HG02571 (cell line): Measurements from ENCODE around the gene NYNRIN.

Experiments
- ATAC-seq: cut with Tn5 transposase; IDR thresholded peaks from one replicate; pipeline ENCODE4 v1.9.1; 2021; ENCODE audit warnings: mild to moderate bottlenecking, moderate library complexity; ENCODE audit not compliant: unreplicated experiment

The NYNRIN gene

DNA sequence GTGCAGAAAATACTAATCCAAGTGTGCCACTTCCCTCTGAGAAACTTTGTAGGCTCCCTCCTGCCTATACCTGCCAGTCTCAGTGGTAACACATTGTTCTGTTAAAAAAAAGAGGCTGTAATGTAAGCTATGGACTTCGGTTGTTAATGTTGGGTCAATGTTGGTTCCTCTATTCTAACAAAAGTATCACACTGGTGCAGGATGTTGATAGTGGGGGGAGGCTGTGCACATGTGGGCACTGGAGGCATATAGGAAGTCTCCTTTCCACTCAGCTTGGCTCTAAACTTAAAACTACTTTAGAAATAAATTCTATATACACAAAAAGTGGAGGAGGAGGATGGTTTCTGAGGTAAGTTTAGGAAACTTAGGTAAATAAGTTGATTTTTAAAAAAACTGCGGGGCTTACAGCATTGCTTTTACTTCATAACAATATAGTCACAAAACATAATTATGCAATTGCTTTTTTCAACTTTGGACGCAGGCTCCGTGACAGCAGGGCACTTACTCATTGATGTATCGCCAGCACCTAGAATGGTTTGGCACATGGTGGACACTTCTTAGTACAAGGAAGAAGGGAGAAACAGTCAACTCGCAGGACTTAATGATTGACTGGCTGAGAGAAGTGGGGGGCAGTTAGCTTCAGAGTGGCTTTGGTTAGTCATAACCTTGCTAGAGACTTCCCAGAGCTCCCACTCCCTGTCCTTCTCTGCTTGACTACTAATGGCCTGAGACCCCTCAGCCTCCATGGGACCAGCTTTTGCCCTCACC lies 7.9 kb upstream of the NYNRIN start:
- ATAC-seq, result no peak

- ATAC-seq, result no peak
These were observed 6.3 kb upstream of the NYNRIN start for GRCh38 chr14:24392325-24393091.

GRCh38 chr14:24394275-24394674 lies 4.5 kb upstream of the NYNRIN start:
- ATAC-seq, result no peak

DNA sequence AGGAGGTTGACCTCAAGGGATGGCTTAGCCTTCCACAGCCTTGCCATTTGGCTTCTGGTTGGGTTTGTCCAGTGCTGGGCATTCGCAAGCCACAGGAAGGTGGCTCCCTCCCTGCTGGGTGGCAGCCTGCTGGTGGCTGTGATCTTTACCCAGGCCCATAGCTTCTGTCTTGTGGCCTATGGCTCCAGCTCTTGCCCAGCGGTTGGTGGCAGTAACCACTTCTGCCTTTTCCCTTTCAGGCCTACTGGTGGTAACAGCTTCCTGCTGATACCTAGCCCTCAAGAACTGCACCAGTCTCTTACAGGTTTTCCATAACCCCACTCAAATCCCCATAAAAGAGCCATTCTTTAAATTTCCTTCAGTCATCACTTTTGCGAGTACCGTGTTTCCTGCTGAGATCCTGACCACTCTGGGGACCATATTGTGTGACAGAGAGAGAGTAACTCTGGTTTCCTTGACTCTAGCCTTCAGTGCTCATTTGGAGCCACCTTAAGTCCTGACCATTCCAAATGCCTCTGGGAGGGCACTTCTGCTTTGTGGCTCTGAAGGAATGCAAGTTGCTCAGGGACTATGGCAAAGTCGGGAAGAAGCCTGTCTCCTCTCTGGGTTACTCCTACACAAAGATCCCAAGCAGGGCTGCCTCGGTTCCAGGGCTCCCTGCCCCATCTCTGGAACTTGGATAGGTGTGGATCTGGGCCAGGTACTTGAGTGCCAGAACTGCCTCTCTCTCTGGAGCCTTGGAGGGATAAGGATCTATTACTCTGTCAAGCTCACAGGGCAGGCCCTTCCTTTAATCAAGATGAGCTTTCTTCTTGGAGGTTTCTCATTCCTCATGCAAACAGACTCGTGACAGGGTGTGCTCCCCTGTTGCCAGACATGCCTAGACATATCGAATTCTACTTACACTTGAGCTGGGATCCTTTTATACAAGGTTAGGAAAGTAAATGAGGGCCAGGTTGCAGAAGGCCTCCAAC lies 2.9 kb upstream of the NYNRIN start:
- ATAC-seq, result no peak

- ATAC-seq, result no peak
These were observed 1.0 kb upstream of the NYNRIN start for GRCh38 chr14:24397639-24398292.

GRCh38 chr14:24398293-24398652 lies 530 bp upstream of the NYNRIN start:
- no peak for ATAC-seq

DNA sequence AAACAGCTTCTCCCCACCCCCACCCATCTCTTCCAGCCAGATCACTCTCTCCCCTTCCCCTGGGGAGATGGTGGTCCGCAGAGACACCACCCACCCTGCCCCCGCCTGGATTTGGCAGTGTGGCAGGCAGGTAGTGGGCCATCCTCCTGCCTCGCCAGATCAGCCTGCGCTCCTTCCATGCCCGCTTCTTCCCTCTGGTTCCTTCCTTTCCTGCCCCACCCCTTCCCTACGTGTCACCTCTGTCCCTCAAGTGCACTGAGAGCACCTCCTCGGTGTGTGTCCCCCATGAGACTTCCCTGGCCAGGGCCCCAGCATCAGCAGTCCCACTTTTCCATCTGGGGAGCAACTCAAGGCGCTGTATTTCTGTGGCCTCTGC lies 632 bp downstream of the NYNRIN start:
- no peak for ATAC-seq

- ATAC-seq, result no peak
These were observed 1.4 kb downstream of the NYNRIN start for GRCh38 chr14:24399999-24400718.

GRCh38 chr14:24401810-24402702 lies 3.3 kb downstream of the NYNRIN start:
- no peak for ATAC-seq

DNA sequence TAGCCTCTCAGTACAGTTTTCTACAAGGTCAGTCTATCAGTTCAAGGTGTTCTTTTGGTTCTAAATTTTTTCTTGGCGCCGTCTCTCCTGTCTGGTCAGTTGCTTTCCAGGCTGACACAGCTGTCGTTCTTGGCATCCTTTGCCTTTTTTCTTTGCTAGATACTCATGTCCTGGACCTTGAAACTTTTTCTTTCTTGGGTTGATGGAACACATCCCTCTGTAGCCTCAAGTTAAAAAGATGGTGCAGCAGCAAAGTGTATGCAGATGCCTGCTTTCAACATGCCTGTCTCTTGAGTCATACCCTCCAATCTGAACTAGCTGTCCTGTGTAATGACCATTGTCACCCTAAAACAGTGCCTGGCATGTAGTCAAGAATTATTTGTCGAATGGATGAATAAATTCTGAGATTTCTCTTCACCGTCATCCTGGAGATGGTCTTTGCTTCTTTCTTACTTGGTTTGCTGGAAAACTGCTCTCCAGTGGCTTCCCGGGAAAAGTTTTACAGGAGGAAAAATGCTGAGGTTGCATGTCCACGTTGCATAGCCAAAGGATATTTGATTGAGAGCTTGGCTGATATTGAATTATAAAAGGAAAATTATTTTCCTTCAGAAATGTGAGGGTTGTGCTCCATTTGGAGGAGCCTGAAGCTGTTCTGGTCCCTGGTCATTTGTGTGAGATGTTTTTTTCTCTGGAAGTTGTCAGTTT lies 4.6 kb downstream of the NYNRIN start:
- no peak for ATAC-seq

DNA sequence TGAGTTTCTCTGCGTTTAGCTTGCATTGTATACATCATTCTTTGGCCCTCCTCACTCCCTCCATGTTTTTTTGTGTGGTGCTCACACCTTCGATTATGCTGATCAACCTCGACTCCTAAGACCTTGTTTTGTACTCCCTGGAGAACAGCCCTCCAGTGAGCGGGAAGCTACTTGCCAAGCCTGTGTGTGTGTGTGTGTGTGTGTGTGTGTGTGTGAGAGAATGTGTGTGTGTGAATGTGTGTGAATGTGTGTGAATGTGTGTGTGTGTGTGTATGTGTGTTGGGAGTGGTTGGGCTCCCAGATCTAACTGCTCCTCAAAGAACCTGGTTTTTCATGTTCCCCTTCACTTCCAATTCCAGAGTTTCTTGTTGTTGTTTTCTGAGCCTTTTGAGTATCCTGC lies 6.0 kb downstream of the NYNRIN start:
- no peak for ATAC-seq

- ATAC-seq, result no peak
These were observed 7.6 kb downstream of the NYNRIN start for GRCh38 chr14:24406416-24406815.

DNA sequence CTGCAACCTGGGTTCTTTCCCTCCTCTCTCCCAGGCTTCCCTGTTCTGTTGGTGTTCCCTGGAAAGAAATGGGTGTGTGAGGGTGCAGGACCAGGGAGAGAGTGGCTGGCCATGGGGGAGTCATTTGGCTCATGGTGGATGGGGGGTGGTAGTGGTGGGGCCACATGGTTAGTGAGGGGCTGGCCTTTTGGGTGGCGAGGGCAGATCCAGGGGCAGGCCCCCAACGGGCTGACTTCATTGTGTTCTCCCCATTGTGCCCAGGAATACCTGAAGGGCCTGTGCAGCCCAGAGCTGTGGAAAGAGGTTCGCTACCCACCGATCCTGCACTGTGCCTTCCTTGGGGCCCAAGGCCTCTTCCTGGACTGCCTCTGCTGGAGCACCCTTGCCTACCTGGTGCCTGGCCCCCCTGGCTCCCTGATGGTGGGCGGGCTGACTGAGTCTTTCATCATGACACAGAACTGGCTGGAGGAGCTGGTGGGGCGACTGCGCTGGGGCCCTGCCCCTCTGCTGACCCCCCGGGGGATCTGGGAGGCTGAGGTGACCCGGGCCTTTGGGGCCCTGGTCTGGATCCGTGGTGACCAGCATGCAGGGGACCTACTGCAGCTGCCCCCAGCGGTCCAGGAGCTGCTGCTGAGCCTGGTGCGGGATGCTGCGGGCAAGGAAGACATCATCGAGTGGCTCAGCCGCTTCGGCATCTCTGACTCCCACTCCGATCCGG lies 9.0 kb downstream of the NYNRIN start:
- ATAC-seq, result no peak

DNA sequence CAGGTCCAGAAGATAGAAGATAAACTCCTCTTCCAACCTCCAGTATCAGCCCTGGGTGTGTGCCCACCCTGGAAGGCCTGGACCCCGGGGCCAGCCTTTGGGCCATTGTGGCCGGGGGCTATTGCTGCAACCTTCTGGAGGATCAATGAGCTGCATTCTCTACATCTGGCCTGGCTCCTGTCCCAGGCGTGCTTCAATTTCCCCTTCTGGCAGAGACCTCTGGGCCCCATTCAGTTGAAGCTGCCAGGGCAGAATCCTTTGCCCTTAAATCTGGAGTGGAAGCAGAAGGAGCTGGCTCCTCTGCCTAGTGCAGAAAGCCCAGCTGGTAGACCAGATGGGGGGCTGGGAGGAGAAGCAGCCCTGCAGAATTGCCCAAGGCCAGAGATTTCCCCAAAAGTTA lies 10.0 kb downstream of the NYNRIN start:
- no peak for ATAC-seq

DNA sequence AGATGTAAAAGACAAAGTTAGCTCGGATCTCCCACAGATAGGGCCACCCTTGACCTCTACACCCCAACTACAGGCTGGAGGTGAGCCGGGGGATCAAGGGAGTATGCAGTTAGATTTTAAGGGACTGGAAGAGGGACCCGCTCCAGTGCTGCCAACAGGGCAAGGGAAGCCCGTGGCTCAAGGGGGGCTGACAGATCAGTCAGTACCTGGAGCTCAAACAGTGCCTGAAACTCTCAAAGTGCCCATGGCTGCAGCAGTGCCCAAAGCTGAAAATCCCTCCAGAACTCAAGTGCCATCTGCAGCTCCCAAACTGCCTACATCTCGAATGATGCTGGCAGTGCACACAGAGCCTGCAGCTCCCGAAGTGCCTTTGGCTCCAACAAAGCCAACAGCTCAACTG lies 10.4 kb downstream of the NYNRIN start:
- no peak for ATAC-seq

DNA sequence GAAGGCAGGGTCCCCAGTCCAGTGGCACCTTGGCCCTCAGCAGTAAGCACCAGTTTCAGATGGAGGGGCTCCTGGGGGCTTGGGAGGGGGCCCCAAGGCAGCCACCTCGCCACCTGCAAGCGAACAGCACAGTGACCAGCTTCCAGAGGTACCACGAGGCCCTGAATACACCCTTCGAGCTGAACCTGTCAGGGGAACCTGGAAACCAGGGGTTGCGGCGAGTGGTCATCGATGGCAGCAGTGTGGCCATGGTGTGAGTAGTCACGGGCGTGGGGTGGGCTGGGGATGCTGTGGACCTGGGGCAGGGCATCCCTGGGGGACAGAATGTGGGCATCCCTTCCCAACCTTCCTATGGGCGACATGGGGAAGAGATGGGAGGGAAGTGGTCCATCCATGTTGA lies 11.2 kb downstream of the NYNRIN start:
- ATAC-seq, result no peak

DNA sequence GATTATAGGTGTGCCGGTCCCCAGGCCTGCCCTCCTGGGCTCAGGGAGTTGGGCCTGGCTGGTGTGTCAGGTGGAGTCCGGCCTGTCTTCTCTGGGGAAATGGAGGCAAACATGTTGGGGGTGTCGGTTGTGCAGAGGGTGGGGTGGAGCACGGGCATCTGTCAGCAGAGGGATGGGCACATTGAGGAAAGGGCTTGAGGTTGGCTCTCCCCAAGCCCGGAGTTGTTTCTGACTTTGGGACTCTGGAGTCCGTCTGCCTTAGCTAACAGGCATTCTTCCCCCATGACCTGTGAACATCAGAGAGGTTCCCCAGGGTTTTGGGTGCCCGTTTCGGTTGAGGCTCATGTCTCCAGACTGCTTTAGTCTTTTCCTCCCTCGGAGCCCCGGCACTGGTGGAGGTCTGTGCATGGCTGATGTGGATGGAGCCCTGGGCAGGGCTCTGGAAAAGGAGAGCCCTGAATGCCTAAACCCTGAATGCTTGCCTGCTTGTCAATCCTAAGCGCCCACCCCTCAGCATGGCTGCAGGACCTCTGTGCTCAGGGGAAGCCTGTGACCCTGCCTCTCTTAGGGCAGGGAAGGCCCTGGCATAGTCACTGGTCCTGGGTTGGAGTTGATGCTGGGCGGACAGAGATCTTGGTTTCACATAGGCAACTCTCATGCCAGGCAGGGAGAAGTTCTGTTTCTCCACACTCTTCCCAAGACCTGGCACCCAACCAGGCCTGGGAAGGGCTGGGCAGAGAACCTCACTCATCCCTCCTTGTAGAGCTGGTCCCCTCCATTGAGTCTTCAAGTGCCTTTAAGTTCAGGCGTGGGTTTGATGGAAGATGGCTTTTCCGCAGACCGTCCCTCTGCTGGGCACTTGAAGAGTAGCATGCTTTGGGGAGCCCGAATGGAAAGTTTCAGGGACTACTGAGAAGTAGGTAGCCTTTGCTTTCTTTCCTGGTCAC lies 12.9 kb downstream of the NYNRIN start:
- ATAC-seq, result no peak
